ENCODE data around the gene GRID1.

- TF ChIP-seq EZH2 (IDR thresholded peaks at IDR 0.05; ENCODE audit: insufficient read depth, poor library complexity, severe bottlenecking) (no peak), EZH2phosphoT487 (IDR thresholded peaks at IDR 0.05; ENCODE audit: insufficient read depth, low read depth) (no peak)
Measured at GRCh38 chr10:86215712-86216111, 150.9 kb downstream of the GRID1 start.
